HepG2 (cell line): ENCODE results near the gene GDPGP1. TPM values are rescaled to one million over a fixed set of nuclear protein-coding genes. Genes with fewer than 3 reads are reported as not detected.

Source experiments
- AGO1 ChIP-seq: fragments of 200-400 bp; formaldehyde crosslinking; IDR thresholded peaks from 2 replicates; pipeline ENCODE4 v1.6.1; 2017; ENCODE audit warnings: mild to moderate bottlenecking, low read depth, low read length, moderate library complexity; ENCODE audit not compliant: poor library complexity, severe bottlenecking
- ARNT ChIP-seq: fragments of 450-650 bp; IDR thresholded peaks from 2 replicates; pipeline ENCODE4 v1.6.1; 2017
- HNRNPK ChIP-seq: fragments of 200-400 bp; formaldehyde crosslinking; IDR thresholded peaks from 2 replicates; pipeline ENCODE4 v1.6.1; 2018; ENCODE audit warnings: low read length, low read depth, moderate library complexity, mild to moderate bottlenecking; ENCODE audit not compliant: poor library complexity, severe bottlenecking
- KAT2B ChIP-seq: fragments of 150-350 bp; IDR thresholded peaks from 2 replicates; pipeline ENCODE4 v1.6.1; 2014; ENCODE audit warnings: low read depth, low read length, borderline replicate concordance
- KLF12 ChIP-seq: sonication (generic); formaldehyde crosslinking; IDR thresholded peaks from 2 replicates; pipeline ENCODE4 v1.4.0; 2020; ENCODE audit warnings: missing genetic modification reagents, borderline replicate concordance
- PHB2 ChIP-seq: fragments of 450-650 bp; IDR thresholded peaks from 2 replicates; pipeline ENCODE4 v1.6.1; 2018; ENCODE audit not compliant: partially characterized antibody
- SP2 ChIP-seq: sonication (generic); formaldehyde crosslinking; IDR thresholded peaks from 2 replicates; pipeline ENCODE4 v1.5.1; 2020; ENCODE audit warnings: mild to moderate bottlenecking, missing genetic modification reagents
- ZBTB21 ChIP-seq: sonication (generic); formaldehyde crosslinking; IDR thresholded peaks from 2 replicates; pipeline ENCODE4 v1.4.0; 2020; ENCODE audit warnings: missing genetic modification reagents
- ZNF12 ChIP-seq: sonication (generic); formaldehyde crosslinking; IDR thresholded peaks from 2 replicates; pipeline ENCODE4 v1.5.0; 2020; ENCODE audit warnings: missing genetic modification reagents
- ZNF280D ChIP-seq: sonication (generic); formaldehyde crosslinking; IDR thresholded peaks from 2 replicates; pipeline ENCODE4 v1.5.1; 2020; ENCODE audit warnings: mild to moderate bottlenecking, missing genetic modification reagents
- ZNF282 ChIP-seq: fragments of 450-650 bp; IDR thresholded peaks from 2 replicates; pipeline ENCODE4 v1.6.1; 2018; ENCODE audit not compliant: partially characterized antibody
- ZNF687 ChIP-seq: sonication (generic); formaldehyde crosslinking; IDR thresholded peaks from 2 replicates; pipeline ENCODE4 v1.5.1; 2020; ENCODE audit warnings: mild to moderate bottlenecking, missing genetic modification reagents, moderate library complexity
- ZNF713 ChIP-seq: sonication (generic); formaldehyde crosslinking; IDR thresholded peaks from 2 replicates; pipeline ENCODE4 v1.4.0; 2020; ENCODE audit warnings: mild to moderate bottlenecking, missing genetic modification reagents
- ZNF737 ChIP-seq: sonication (generic); formaldehyde crosslinking; IDR thresholded peaks from 2 replicates; pipeline ENCODE4 v1.5.0; 2020; ENCODE audit warnings: missing genetic modification reagents, mild to moderate bottlenecking, borderline replicate concordance
- ZNF841 ChIP-seq: sonication (generic); formaldehyde crosslinking; IDR thresholded peaks from 2 replicates; pipeline ENCODE4 v1.8.1; 2023; ENCODE audit warnings: missing genetic modification reagents, borderline replicate concordance
- ZSCAN21 ChIP-seq: sonication (generic); formaldehyde crosslinking; IDR thresholded peaks from 2 replicates; pipeline ENCODE4 v1.8.0; 2022; ENCODE audit warnings: mild to moderate bottlenecking, missing genetic modification reagents, moderate library complexity, borderline replicate concordance
- ZSCAN9 ChIP-seq: IDR thresholded peaks from 2 replicates; pipeline ENCODE4 v1.6.1; 2016; ENCODE audit warnings: borderline replicate concordance
- polyA plus RNA-seq, 8 experiments: library from polyadenylated mRNA; depleted of rRNA in 3 of 8; stranded (reverse) in 7 of 8; unstranded in 1 of 8; fragments of >200 nt; fragmentation: Illumina TruSeq in 4 of 8; extraction: Trizol in 4 of 8; gene quantifications; 2 replicates each; pipeline versions ENCODE4 v1.2.1 to v1.2.3, GENCODE V29; 2011 to 2016; ENCODE audit warnings: low read depth in 4 of 8, missing spikeins in 1 of 8, mixed read lengths in 1 of 8; ENCODE audit not compliant: insufficient read depth in 1 of 8
- total RNA-seq, 5 experiments: library from RNA; depleted of rRNA; stranded (reverse); fragments of >200 nt; fragmentation: Illumina TruSeq; extraction: Trizol; gene quantifications; 2 replicates each; pipeline ENCODE4 v1.2.3, GENCODE V29; 2016; ENCODE audit warnings: low read depth in 1 of 5
- TF ChIP-seq, protein P1 (sequence below): IDR thresholded peaks from 2 replicates; pipeline ENCODE4 v1.6.1; 2016
- TF ChIP-seq, protein P2 (sequence below): sonication (generic); formaldehyde crosslinking; IDR thresholded peaks from 2 replicates; pipeline ENCODE4 v1.5.0; 2020; ENCODE audit warnings: mild to moderate bottlenecking, missing genetic modification reagents, borderline replicate concordance

GDPGP1 gene
- total and polyA plus RNA-seq, 2 of the 13 experiments (the other 11 are each of a cell fraction or from before 2014, with no cell fraction given) = 1.5 to 4.3 TPM

DNA sequence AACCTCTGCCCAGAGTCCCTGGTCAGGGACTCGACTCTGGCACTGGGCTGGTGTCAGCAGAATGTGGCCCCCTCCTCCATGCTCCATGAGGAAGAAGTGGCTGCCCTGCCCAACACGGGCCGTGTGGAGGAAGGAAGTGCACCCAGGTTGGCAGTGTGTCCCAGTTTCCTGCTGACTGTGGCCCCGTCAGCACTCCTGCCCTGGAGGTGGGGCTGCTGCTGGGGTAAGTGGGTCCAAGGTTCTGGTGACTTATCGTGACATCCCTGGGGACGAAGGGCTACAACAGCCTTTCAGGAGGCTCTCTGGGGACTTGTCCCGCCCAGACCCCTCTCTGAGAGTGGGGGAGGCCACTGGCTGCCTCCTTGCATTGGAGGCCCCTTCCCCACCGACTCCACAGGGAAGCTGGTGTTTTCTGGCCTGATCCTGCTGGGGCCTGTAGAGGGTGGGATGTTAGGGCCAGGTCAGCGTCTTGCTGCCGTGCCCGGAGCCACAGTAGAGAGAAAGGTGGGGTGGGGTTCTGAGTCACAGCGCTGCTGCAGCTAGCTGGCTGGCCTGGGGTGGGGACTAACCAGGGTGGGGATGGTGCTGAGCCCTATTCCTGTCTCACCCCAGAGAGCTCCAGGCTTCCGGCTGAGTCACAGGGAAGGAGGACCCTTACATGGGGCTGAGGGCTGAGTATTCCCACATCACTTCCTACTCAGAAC, 22.4 kb upstream of the GDPGP1 start (continued):
- TF ChIP-seq, protein P1, sequence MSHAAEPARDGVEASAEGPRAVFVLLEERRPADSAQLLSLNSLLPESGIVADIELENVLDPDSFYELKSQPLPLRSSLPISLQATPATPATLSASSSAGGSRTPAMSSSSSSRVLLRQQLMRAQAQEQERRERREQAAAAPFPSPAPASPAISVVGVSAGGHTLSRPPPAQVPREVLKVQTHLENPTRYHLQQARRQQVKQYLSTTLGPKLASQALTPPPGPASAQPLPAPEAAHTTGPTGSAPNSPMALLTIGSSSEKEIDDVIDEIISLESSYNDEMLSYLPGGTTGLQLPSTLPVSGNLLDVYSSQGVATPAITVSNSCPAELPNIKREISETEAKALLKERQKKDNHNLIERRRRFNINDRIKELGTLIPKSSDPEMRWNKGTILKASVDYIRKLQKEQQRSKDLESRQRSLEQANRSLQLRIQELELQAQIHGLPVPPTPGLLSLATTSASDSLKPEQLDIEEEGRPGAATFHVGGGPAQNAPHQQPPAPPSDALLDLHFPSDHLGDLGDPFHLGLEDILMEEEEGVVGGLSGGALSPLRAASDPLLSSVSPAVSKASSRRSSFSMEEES (CRISPR knock-in tag) = no peak
- TF ChIP-seq ARNT = no peak
- no peak for TF ChIP-seq ZNF280D (CRISPR knock-in tag)
- no peak for TF ChIP-seq ZSCAN21 (CRISPR knock-in tag)
- no peak for TF ChIP-seq PHB2
- TF ChIP-seq KLF12 (CRISPR knock-in tag) = no peak
- TF ChIP-seq ZSCAN9 = no peak
- no peak for TF ChIP-seq AGO1
- no peak for TF ChIP-seq ZNF12 (CRISPR knock-in tag)
- no peak for TF ChIP-seq ZNF737 (CRISPR knock-in tag)
- TF ChIP-seq ZBTB21 (CRISPR knock-in tag) = no peak
- TF ChIP-seq ZNF713 (CRISPR knock-in tag) = no peak
- no peak for TF ChIP-seq ZNF841 (CRISPR knock-in tag)
- no peak for TF ChIP-seq ZNF282
- no peak for TF ChIP-seq KAT2B
- no peak for TF ChIP-seq HNRNPK
- TF ChIP-seq SP2 (CRISPR knock-in tag) = peak; percentile 39; the same call in 1 of the 2 replicates
- TF ChIP-seq, protein P2, sequence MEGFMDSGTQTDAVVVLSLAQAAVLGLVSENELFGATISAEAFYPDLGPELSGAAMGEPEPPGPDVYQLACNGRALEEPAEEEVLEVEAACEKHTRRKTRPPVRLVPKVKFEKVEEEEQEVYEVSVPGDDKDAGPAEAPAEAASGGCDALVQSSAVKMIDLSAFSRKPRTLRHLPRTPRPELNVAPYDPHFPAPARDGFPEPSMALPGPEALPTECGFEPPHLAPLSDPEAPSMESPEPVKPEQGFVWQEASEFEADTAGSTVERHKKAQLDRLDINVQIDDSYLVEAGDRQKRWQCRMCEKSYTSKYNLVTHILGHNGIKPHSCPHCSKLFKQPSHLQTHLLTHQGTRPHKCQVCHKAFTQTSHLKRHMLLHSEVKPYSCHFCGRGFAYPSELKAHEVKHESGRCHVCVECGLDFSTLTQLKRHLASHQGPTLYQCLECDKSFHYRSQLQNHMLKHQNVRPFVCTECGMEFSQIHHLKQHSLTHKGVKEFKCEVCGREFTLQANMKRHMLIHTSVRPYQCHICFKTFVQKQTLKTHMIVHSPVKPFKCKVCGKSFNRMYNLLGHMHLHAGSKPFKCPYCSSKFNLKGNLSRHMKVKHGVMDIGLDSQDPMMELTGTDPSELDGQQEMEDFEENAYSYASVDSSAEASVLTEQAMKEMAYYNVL (CRISPR knock-in tag) = no peak
- peak; percentile 58; the same call in 1 of the 2 replicates for TF ChIP-seq ZNF687 (CRISPR knock-in tag)
